SU-DHL-6 (cell line): Measurements from ENCODE around the gene KDM6B.

Experiments used
- H2AFZ ChIP-seq: fragments of 200-600 bp; sonication (generic); 2 replicates; pipeline ENCODE4 v1.6.1; 2014; ENCODE audit warnings: low read depth, mild to moderate bottlenecking, moderate library complexity, mixed read lengths, antibody characterized with exemption, low read length; ENCODE audit not compliant: severe bottlenecking
- H3F3A ChIP-seq: fragments of 200-600 bp; shearing (Covaris generic); 2 replicates; pipeline ENCODE4 v1.6.0; 2016; ENCODE audit warnings: antibody characterized with exemption, mild to moderate bottlenecking; ENCODE audit not compliant: insufficient read depth
- H3K27ac ChIP-seq: fragments of 200-600 bp; sonication (generic); 2 replicates; pipeline ENCODE4 v1.5.1; 2016; ENCODE audit warnings: low read depth, mild to moderate bottlenecking, low read length, moderate library complexity, mixed read lengths
- H3K27me3 ChIP-seq: fragments of 200-600 bp; sonication (generic), shearing (Covaris generic); 2 replicates; pipeline ENCODE4 v1.6.0; 2014; ENCODE audit warnings: mild to moderate bottlenecking, low read length
- H3K36me3 ChIP-seq: fragments of 200-600 bp; sonication (generic); 2 replicates; pipeline ENCODE4 v1.6.1; 2014; ENCODE audit warnings: mild to moderate bottlenecking, low read length, mixed read lengths
- H3K4me2 ChIP-seq: fragments of 300-600, 200-600 bp; shearing (Covaris generic), sonication (generic); 2 replicates; pipeline ENCODE4 v1.6.0; 2014; ENCODE audit warnings: low read length, low read depth, mild to moderate bottlenecking; ENCODE audit not compliant: poor library complexity, severe bottlenecking
- H3K4me3 ChIP-seq: fragments of 200-600 bp; sonication (generic); 2 replicates; pipeline ENCODE4 v1.5.1; 2014; ENCODE audit warnings: antibody characterized with exemption, low read length, mild to moderate bottlenecking, mixed read lengths; ENCODE audit not compliant: insufficient read depth, poor library complexity, severe bottlenecking
- H3K79me2 ChIP-seq: fragments of 200-600 bp; sonication (generic); 2 replicates; pipeline ENCODE4 v1.6.1; 2014; ENCODE audit warnings: mild to moderate bottlenecking, low read length, moderate library complexity; ENCODE audit not compliant: insufficient read depth
- H3K9ac ChIP-seq: fragments of 200-600 bp; sonication (generic); 2 replicates; pipeline ENCODE4 v1.7.0; 2014; ENCODE audit warnings: mild to moderate bottlenecking, low read length
- H3K9me2 ChIP-seq: fragments of 200-600 bp; sonication (generic); replicated peaks from 2 replicates; pipeline ENCODE4 v1.6.1; 2014; ENCODE audit warnings: low read length; ENCODE audit not compliant: insufficient read depth
- H3K9me3 ChIP-seq: fragments of 200-600 bp; sonication (generic); 2 replicates; pipeline ENCODE4 v1.6.1; 2014; ENCODE audit warnings: low read length, mixed read lengths; ENCODE audit not compliant: insufficient read depth
- H4K20me1 ChIP-seq: fragments of 200-600 bp; sonication (generic); 2 replicates; pipeline ENCODE4 v1.6.1; 2014; ENCODE audit warnings: low read depth, mild to moderate bottlenecking, antibody characterized with exemption, low read length, moderate library complexity, mixed read lengths
- EZH2phosphoT487 ChIP-seq: fragments of 200-600 bp; sonication (generic), shearing (Covaris generic); conservative IDR thresholded peaks from 2 replicates; pipeline ENCODE4 v1.6.1; 2018; ENCODE audit warnings: mild to moderate bottlenecking, antibody characterized with exemption, low read length, moderate library complexity, mixed read lengths
- TF ChIP-seq, protein P1 (sequence below): fragments of 200-600 bp; sonication (generic); IDR thresholded peaks from one replicate; pipeline ENCODE4 v1.5.1; 2017; ENCODE audit warnings: antibody characterized with exemption, mild to moderate bottlenecking, low read length, moderate library complexity; ENCODE audit not compliant: insufficient read depth, poor library complexity, severe bottlenecking

Gene KDM6B

GRCh38 chr17:7818026-7818425 lies 16.0 kb upstream of the KDM6B start:
- Histone ChIP-seq H3K9ac (no peak overlapping the region), H3K4me3 (no peak overlapping the region), H3K27me3 (no peaks in the 10 kb centered on the region), H3F3A (no peaks in the 10 kb centered on the region), H3K9me2 (no peaks in the 10 kb centered on the region), H3K4me2 (no peak overlapping the region), H3K9me3 (no peaks in the 10 kb centered on the region), H3K79me2 (no peaks in the 10 kb centered on the region), H4K20me1 (no peaks in the 10 kb centered on the region), H2AFZ (no peak overlapping the region), H3K36me3 (no peaks in the 10 kb centered on the region), H3K27ac (no peak overlapping the region)
- TF ChIP-seq EZH2phosphoT487 = no peak
- TF ChIP-seq, protein P1, sequence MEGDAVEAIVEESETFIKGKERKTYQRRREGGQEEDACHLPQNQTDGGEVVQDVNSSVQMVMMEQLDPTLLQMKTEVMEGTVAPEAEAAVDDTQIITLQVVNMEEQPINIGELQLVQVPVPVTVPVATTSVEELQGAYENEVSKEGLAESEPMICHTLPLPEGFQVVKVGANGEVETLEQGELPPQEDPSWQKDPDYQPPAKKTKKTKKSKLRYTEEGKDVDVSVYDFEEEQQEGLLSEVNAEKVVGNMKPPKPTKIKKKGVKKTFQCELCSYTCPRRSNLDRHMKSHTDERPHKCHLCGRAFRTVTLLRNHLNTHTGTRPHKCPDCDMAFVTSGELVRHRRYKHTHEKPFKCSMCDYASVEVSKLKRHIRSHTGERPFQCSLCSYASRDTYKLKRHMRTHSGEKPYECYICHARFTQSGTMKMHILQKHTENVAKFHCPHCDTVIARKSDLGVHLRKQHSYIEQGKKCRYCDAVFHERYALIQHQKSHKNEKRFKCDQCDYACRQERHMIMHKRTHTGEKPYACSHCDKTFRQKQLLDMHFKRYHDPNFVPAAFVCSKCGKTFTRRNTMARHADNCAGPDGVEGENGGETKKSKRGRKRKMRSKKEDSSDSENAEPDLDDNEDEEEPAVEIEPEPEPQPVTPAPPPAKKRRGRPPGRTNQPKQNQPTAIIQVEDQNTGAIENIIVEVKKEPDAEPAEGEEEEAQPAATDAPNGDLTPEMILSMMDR = no peak

DNA sequence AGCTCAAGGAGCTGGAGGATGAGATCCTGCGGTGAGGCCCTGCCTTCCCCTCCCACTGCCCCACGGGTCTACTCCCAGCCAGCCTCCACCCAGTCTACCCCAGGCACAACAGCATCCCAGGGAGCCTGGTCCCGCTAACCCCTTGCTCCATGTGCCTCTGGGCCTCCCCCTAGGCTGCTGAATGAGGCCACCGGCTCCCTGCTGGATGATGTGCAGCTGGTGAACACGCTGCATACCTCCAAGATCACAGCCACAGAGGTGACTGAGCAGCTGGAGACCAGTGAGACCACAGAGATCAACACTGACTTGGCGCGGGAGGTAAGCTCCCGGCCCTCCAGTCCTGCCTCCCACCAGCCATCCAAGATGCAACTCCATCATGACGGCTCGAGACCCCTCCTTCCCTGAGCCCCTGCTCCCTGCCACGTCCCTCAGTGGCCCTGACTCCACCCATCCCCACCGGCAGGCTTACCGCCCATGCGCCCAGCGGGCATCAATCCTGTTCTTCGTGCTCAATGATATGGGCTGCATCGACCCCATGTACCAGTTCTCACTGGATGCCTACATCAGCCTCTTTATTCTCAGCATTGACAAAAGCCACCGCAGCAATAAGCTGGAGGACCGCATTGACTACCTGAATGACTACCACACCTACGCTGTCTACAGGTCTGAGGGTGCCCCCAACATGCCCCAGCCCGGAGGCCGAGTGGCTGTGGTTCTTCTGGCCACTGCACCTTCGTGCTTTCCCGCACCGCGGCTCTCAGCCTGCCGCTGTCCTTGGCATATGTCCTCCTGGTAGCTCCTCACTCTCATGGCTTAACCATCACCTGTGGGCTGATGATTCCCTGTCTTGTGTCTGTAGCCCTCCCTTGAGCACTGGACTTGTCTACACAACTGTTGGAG lies 15.0 kb upstream of the KDM6B start:
- H3K36me3 ChIP-seq = no peaks in the 10 kb centered on the region
- no peaks in the 10 kb centered on the region for H3K9me2 ChIP-seq
- no peaks in the 10 kb centered on the region for H3K27me3 ChIP-seq
- H3K79me2 ChIP-seq = no peaks in the 10 kb centered on the region
- no peaks in the 10 kb centered on the region for H3K9me3 ChIP-seq
- no peak overlapping the region for H3K27ac ChIP-seq
- TF ChIP-seq, protein P1 = no peak
- TF ChIP-seq EZH2phosphoT487 = no peak
- H2AFZ ChIP-seq = no peak overlapping the region
- no peak overlapping the region for H3K4me3 ChIP-seq
- no peak overlapping the region for H3K9ac ChIP-seq
- no peaks in the 10 kb centered on the region for H3F3A ChIP-seq
- H4K20me1 ChIP-seq = no peaks in the 10 kb centered on the region
- H3K4me2 ChIP-seq = no peak overlapping the region

- no peak for TF ChIP-seq EZH2phosphoT487
- TF ChIP-seq, protein P1 = no peak
- no peaks in the 10 kb centered on the region for H3K9me3 ChIP-seq
- no peaks in the 10 kb centered on the region for H3K27me3 ChIP-seq
- H3K79me2 ChIP-seq = no peaks in the 10 kb centered on the region
- H3K4me3 ChIP-seq = no peak overlapping the region
- H3K9ac ChIP-seq = no peak overlapping the region
- no peaks in the 10 kb centered on the region for H3F3A ChIP-seq
- no peak overlapping the region for H3K4me2 ChIP-seq
- H3K36me3 ChIP-seq = no peaks in the 10 kb centered on the region
- H4K20me1 ChIP-seq = no peaks in the 10 kb centered on the region
- H2AFZ ChIP-seq = no peak overlapping the region
- no peaks in the 10 kb centered on the region for H3K9me2 ChIP-seq
- no peak overlapping the region for H3K27ac ChIP-seq
Observed at GRCh38 chr17:7820231-7820630, 13.8 kb upstream of the KDM6B start.
